Liver (tissue), 9 donors: ENCODE data around the gene PBLD. TPM values are rescaled to one million over a fixed set of nuclear protein-coding genes. Genes with fewer than 3 reads are reported as not detected.

Experiments used
- DNase-seq: peaks from one replicate; pipeline ENCODE4 v3.0.0-alpha.2; 2017; ENCODE audit warnings: low spot score
- H3K27ac ChIP-seq, 2 donors: one replicate each; pipeline ENCODE4 v1.7.0; 2013; ENCODE audit warnings: inconsistent platforms in 2 of 2, low read length in 2 of 2, control low read depth in 1 of 2, low read depth in 1 of 2, mild to moderate bottlenecking in 1 of 2
- H3K27me3 ChIP-seq, 4 donors: one replicate each; pipeline versions ENCODE4 v1.6.1 to v1.7.0; 2013; ENCODE audit warnings: low read length in 3 of 4, inconsistent platforms in 1 of 4, mild to moderate bottlenecking in 1 of 4, moderate library complexity in 1 of 4; ENCODE audit not compliant: control insufficient read depth in 4 of 4, insufficient read depth in 4 of 4
- H3K36me3 ChIP-seq, 4 donors: one replicate each; pipeline versions ENCODE4 v1.6.1 to v1.7.0; 2013; ENCODE audit warnings: low read length in 3 of 4, mild to moderate bottlenecking in 3 of 4, low read depth in 1 of 4, moderate library complexity in 1 of 4; ENCODE audit not compliant: control insufficient read depth in 4 of 4, insufficient read depth in 3 of 4
- H3K4me1 ChIP-seq, 4 donors: one replicate each; pipeline versions ENCODE4 v1.6.1 to v1.7.0; 2013; ENCODE audit warnings: low read length in 3 of 4, mild to moderate bottlenecking in 3 of 4, moderate library complexity in 1 of 4; ENCODE audit not compliant: control insufficient read depth in 4 of 4, insufficient read depth in 4 of 4
- H3K4me3 ChIP-seq, 3 donors: one replicate each; pipeline versions ENCODE4 v1.6.1 to v1.7.0; 2013; ENCODE audit warnings: low read length in 3 of 3, control low read depth in 1 of 3, low read depth in 1 of 3, mild to moderate bottlenecking in 1 of 3
- H3K9ac ChIP-seq, 2 donors: one replicate each; pipeline ENCODE4 v1.7.0; 2013; ENCODE audit warnings: low read length in 2 of 2, mild to moderate bottlenecking in 2 of 2, moderate library complexity in 2 of 2, control low read depth in 1 of 2, low read depth in 1 of 2
- H3K9me3 ChIP-seq, 4 donors: one replicate each; pipeline versions ENCODE4 v1.6.1 to v1.7.0; 2013; ENCODE audit warnings: low read length in 3 of 4; ENCODE audit not compliant: control insufficient read depth in 4 of 4
- FOXA1 ChIP-seq: IDR thresholded peaks from 2 replicates; pipeline ENCODE4 v1.6.1; 2016; ENCODE audit warnings: antibody characterized with exemption
- HNF4G ChIP-seq: IDR thresholded peaks from 2 replicates; pipeline ENCODE4 v1.6.1; 2016; ENCODE audit warnings: antibody characterized with exemption
- RAD21 ChIP-seq, 2 donors: IDR thresholded peaks; 2 replicates each; pipeline ENCODE4 v1.6.1; 2016; ENCODE audit warnings: antibody characterized with exemption in 2 of 2, mild to moderate bottlenecking in 2 of 2
- TAF1 ChIP-seq: conservative IDR thresholded peaks from 2 replicates; pipeline ENCODE4 v1.6.1; 2016; ENCODE audit warnings: antibody characterized with exemption, mild to moderate bottlenecking
- YY1 ChIP-seq: IDR thresholded peaks from 2 replicates; pipeline ENCODE4 v1.6.1; 2016; ENCODE audit warnings: antibody characterized with exemption, mild to moderate bottlenecking
- WGBS: extraction: QIAGEN DNeasy Blood & Tissue Kit; methylation state at CpG from one replicate; pipeline ENCODE4 v1.1.7; 2013; 5-methylcytosine and 5-hydroxymethylcytosine counted together
- polyA plus RNA-seq, 2 donors: library from polyadenylated mRNA; stranded (reverse) in 1 of 2; unstranded in 1 of 2; fragments of 200-250 nt in 1 of 2; fragments of >200 nt in 1 of 2; fragmentation: Nextera tagmentation in 1 of 2; extraction: Ambion mirVana in 1 of 2; gene quantifications; one replicate each; pipeline versions ENCODE4 v1.2.1 to v1.2.3, GENCODE V29; 2013 to 2015
- total RNA-seq, 2 donors: library from RNA; depleted of rRNA; stranded (reverse); fragments of >200 nt; gene quantifications; one replicate each; pipeline ENCODE4 v1.2.3, GENCODE V29; 2014
- TF ChIP-seq, protein P1 (sequence below): IDR thresholded peaks from 2 replicates; pipeline ENCODE4 v1.6.1; 2016; ENCODE audit warnings: antibody characterized with exemption
- TF ChIP-seq, protein P2 (sequence below): fragments of 150-350 bp; IDR thresholded peaks from 2 replicates; pipeline ENCODE4 v1.5.1; 2017; ENCODE audit warnings: improper control_type of control experiment, low read depth, low read length; ENCODE audit not compliant: missing input control
- donor health status: healthy.
- donor health status: healthy.
- donor health status: healthy.
- donor health status: healthy.
- donor health status: healthy.

PBLD gene
- total and polyA plus RNA-seq, 4 donors = 63.3 to 175 (median 103) TPM

- TF ChIP-seq FOXA1 = no peak
- no peak for TF ChIP-seq RAD21 (IDR thresholded peaks at IDR 0.05)
- TF ChIP-seq TAF1 = no peak
- no peaks in the 10 kb centered on the region for H3K27me3 ChIP-seq
- no peak overlapping the region for H3K9ac ChIP-seq
- no peak overlapping the region for H3K27ac ChIP-seq
- WGBS = 88% methylated on average over 2 of the region's 2 CpGs
- H3K9me3 ChIP-seq = no peaks in the 10 kb centered on the region
- DNase-seq = no peak
- H3K4me3 ChIP-seq = no peak overlapping the region
- peaks cover 3 to 15% (median 8%) of the 10 kb centered on the region in 4 donors for H3K4me1 ChIP-seq
- peaks cover 0 to 4% (median under 1%) of the 10 kb centered on the region in 4 donors for H3K36me3 ChIP-seq
These were observed 97.6 kb downstream of the PBLD start for GRCh38 chr10:68235111-68235510.

DNA sequence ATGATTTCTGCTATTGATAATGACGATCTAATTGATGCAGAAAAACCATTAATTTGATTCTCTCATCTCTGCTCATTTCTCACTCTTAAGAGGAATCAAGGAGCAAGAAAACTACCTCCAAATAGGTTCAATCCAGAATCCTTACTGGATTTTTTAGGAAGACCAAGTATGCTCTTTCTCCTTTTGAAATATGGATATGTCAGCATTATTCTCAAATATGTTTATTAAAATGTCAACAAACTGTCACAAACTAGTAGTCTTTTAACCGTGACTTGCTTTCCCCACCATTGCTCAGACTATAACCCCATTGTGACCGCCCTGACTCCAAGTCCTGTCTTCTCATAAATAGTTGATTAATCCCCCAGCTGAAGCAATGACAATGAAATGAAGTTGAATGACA is 99.7 kb downstream of the PBLD start:
- no peak for DNase-seq
- Histone ChIP-seq H3K27ac (no peak overlapping the region), H3K4me1 (peaks cover 3 to 15% (median 8%) of the 10 kb centered on the region in 4 donors), H3K9ac (no peak overlapping the region), H3K4me3 (no peak overlapping the region), H3K36me3 (peaks cover 0 to under 1% (median 0%) of the 10 kb centered on the region in 4 donors), H3K9me3 (no peaks in the 10 kb centered on the region), H3K27me3 (no peaks in the 10 kb centered on the region)
- TF ChIP-seq YY1 (no peak), HNF4G (no peak)
- TF ChIP-seq, protein P1, sequence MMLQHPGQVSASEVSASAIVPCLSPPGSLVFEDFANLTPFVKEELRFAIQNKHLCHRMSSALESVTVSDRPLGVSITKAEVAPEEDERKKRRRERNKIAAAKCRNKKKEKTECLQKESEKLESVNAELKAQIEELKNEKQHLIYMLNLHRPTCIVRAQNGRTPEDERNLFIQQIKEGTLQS = no peak
- TF ChIP-seq, protein P2, sequence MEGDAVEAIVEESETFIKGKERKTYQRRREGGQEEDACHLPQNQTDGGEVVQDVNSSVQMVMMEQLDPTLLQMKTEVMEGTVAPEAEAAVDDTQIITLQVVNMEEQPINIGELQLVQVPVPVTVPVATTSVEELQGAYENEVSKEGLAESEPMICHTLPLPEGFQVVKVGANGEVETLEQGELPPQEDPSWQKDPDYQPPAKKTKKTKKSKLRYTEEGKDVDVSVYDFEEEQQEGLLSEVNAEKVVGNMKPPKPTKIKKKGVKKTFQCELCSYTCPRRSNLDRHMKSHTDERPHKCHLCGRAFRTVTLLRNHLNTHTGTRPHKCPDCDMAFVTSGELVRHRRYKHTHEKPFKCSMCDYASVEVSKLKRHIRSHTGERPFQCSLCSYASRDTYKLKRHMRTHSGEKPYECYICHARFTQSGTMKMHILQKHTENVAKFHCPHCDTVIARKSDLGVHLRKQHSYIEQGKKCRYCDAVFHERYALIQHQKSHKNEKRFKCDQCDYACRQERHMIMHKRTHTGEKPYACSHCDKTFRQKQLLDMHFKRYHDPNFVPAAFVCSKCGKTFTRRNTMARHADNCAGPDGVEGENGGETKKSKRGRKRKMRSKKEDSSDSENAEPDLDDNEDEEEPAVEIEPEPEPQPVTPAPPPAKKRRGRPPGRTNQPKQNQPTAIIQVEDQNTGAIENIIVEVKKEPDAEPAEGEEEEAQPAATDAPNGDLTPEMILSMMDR = no peak
- 90% methylated on average over 3 of the region's 3 CpGs for WGBS

Other genes with a start within 250 kb of the PBLD start
- gene MYPN, start 223.4 kb downstream of the PBLD start, total RNA-seq = under 1 TPM in 1 of 2 donors, not detected in 1; 0.08 TPM
- gene MYPN, start 223.4 kb downstream of the PBLD start, polyA plus RNA-seq = under 1 TPM; 0.01 to 0.03 TPM
- gene ATOH7, start 100.8 kb downstream of the PBLD start, total RNA-seq = under 1 TPM in 1 of 2 donors, not detected in 1; 0.33 TPM
- gene ATOH7, start 100.8 kb downstream of the PBLD start, polyA plus RNA-seq = under 1 TPM in 1 of 2 donors, not detected in 1; 0.14 TPM
- gene HNRNPH3, start 864 bp downstream of the PBLD start, total RNA-seq = 10 to 100 TPM; 24.5 to 32.7 TPM
- 10 to 100 TPM; 18.2 to 38.4 TPM for gene HNRNPH3, start 864 bp downstream of the PBLD start, polyA plus RNA-seq
- 10 to 100 TPM in 1 of 2 donors, 1 to 10 TPM in 1; 8.8 to 11.2 TPM for gene RUFY2, start 74.3 kb upstream of the PBLD start, total RNA-seq
- 1 to 10 TPM; 1.6 to 6.6 TPM for gene RUFY2, start 74.3 kb upstream of the PBLD start, polyA plus RNA-seq
- gene DNA2, start 139.0 kb upstream of the PBLD start, total RNA-seq = 10 to 100 TPM in 1 of 2 donors, 1 to 10 TPM in 1; 6.9 to 17.5 TPM
- gene DNA2, start 139.0 kb upstream of the PBLD start, polyA plus RNA-seq = 1 to 10 TPM in 1 of 2 donors, under 1 TPM in 1; 0.50 to 1.6 TPM
- 10 to 100 TPM in 1 of 2 donors, 1 to 10 TPM in 1; 8.4 to 34.7 TPM for gene SLC25A16, start 194.6 kb upstream of the PBLD start, total RNA-seq
- 10 to 100 TPM; 10.9 to 14.3 TPM for gene SLC25A16, start 194.6 kb upstream of the PBLD start, polyA plus RNA-seq
- 1 to 10 TPM; 1.2 to 2.1 TPM for gene TET1, start 227.4 kb upstream of the PBLD start, total RNA-seq
- under 1 TPM; 0.06 to 0.33 TPM for gene TET1, start 227.4 kb upstream of the PBLD start, polyA plus RNA-seq